Ovary (tissue), 3 donors: ENCODE results near the gene ITIH6.

Experiments
- POLR2A ChIP-seq: fragments of 450-650 bp; IDR thresholded peaks from one replicate; pipeline ENCODE4 v1.6.1; 2017; ENCODE audit warnings: antibody characterized with exemption, mild to moderate bottlenecking, moderate library complexity
- TF ChIP-seq, protein P1 (sequence below), 3 donors: fragments of 450-650 bp in 2 of 3; fragments of 200-600 bp in 1 of 3; IDR thresholded peaks; one replicate each; pipeline versions ENCODE4 v1.5.1 to v1.8.0; 2016 to 2022; ENCODE audit warnings: antibody characterized with exemption in 3 of 3, mild to moderate bottlenecking in 1 of 3
- donor health status: DM: no; HTN: no; CAD: no.

DNA sequence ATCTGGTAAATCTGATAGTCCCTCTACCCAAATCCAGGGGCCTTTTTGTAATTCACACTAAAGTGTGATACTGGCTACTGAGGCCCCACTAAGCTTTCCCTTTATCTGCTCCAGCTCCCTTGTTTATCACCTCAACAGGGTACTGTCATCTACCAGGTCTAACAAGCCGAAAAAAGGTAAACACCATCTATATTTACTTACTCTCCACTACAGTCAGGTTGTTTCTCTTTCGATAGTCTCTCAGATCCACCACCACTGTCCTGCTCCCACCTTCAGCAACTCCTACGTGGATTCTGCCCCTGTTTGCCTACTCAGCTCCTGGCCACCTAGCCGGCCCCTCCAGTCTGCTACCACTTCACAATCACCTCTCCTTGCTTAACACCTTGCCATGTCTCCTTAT is 3.3 kb downstream of the ITIH6 start:
- TF ChIP-seq, protein P1, sequence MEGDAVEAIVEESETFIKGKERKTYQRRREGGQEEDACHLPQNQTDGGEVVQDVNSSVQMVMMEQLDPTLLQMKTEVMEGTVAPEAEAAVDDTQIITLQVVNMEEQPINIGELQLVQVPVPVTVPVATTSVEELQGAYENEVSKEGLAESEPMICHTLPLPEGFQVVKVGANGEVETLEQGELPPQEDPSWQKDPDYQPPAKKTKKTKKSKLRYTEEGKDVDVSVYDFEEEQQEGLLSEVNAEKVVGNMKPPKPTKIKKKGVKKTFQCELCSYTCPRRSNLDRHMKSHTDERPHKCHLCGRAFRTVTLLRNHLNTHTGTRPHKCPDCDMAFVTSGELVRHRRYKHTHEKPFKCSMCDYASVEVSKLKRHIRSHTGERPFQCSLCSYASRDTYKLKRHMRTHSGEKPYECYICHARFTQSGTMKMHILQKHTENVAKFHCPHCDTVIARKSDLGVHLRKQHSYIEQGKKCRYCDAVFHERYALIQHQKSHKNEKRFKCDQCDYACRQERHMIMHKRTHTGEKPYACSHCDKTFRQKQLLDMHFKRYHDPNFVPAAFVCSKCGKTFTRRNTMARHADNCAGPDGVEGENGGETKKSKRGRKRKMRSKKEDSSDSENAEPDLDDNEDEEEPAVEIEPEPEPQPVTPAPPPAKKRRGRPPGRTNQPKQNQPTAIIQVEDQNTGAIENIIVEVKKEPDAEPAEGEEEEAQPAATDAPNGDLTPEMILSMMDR (IDR thresholded peaks at IDR 0.05) = no peak
- no peak for TF ChIP-seq POLR2A
